GM21717 (cell line): ENCODE measurements around the gene RETREG2.
A peak's percentile ranks its signal among the peaks of the same experiment; 100 is the strongest.
"Not testable (repeated sequence)": the region's sequence is repeated elsewhere in the genome, so short reads cannot be mapped to it uniquely, and the experiment has no call there.

Experiments
- ATAC-seq: cut with Tn5 transposase; IDR thresholded peaks from one replicate; pipeline ENCODE4 v1.9.1; 2021; ENCODE audit warnings: mild to moderate bottlenecking, moderate library complexity; ENCODE audit not compliant: unreplicated experiment

Gene RETREG2

GRCh38 chr2:219184121-219184520 is 6.0 kb downstream of the RETREG2 start:
- no peak for ATAC-seq

GRCh38 chr2:219186754-219187456 is 8.8 kb downstream of the RETREG2 start:
- ATAC-seq, result no peak

GRCh38 chr2:219197388-219197787 is 19.3 kb downstream of the RETREG2 start:
- ATAC-seq, result no peak

GRCh38 chr2:219198974-219199373 is 20.9 kb downstream of the RETREG2 start:
- no peak for ATAC-seq

- no peak for ATAC-seq
These were observed 21.6 kb downstream of the RETREG2 start for GRCh38 chr2:219199470-219200211.

GRCh38 chr2:219200502-219201326 is 22.6 kb downstream of the RETREG2 start:
- ATAC-seq, result not testable (repeated sequence)

GRCh38 chr2:219201331-219201730 is 23.3 kb downstream of the RETREG2 start:
- ATAC-seq, result not testable (repeated sequence)

GRCh38 chr2:219204425-219205164 is 26.5 kb downstream of the RETREG2 start:
- no peak for ATAC-seq

GRCh38 chr2:219205165-219205538 is 27.1 kb downstream of the RETREG2 start:
- ATAC-seq, result no peak

GRCh38 chr2:219205981-219206327 is 27.9 kb downstream of the RETREG2 start:
- ATAC-seq, result no peak

- ATAC-seq, result peak; percentile 98
These were observed 28.5 kb downstream of the RETREG2 start, which contains the start of gene ZFAND2B for GRCh38 chr2:219206328-219207133. TSS of gene ZFAND2B (plus strand) at chr2:219206782. CDS start at chr2:219206988, 206 bp downstream.

GRCh38 chr2:219207134-219207883 is 29.2 kb downstream of the RETREG2 start:
- no peak for ATAC-seq

- ATAC-seq, result no peak
These were observed 30.0 kb downstream of the RETREG2 start for GRCh38 chr2:219207884-219208740.

GRCh38 chr2:219209236-219210195 is 31.4 kb downstream of the RETREG2 start:
- no peak for ATAC-seq

- no peak for ATAC-seq
These were observed 32.3 kb downstream of the RETREG2 start for GRCh38 chr2:219210196-219210885.

- no peak for ATAC-seq
These were observed 32.8 kb downstream of the RETREG2 start for GRCh38 chr2:219210886-219211362.
